Fibroblast of lung (primary cell): Measurements from ENCODE around the gene IHH. TPM values are rescaled to one million over a fixed set of nuclear protein-coding genes. Genes with fewer than 3 reads are reported as not detected.

Experiments used
- DNase-seq, 2 donors: peaks; one replicate each; pipeline versions ENCODE4 v3.0.0 to v3.0.0-alpha.2; 2010; ENCODE audit warnings: low read depth in 2 of 2
- H2AFZ ChIP-seq: 2 replicates; pipeline ENCODE4 v1.5.1; 2012; ENCODE audit warnings: low read length, control low read depth, inconsistent platforms
- H3K27ac ChIP-seq: 2 replicates; pipeline ENCODE4 v1.5.1; 2011; ENCODE audit warnings: low read length, control low read depth; ENCODE audit not compliant: insufficient read depth
- H3K27me3 ChIP-seq: 2 replicates; pipeline ENCODE4 v1.5.1; 2011; ENCODE audit warnings: mild to moderate bottlenecking, low read length; ENCODE audit not compliant: control insufficient read depth, insufficient read depth
- H3K36me3 ChIP-seq: 2 replicates; pipeline ENCODE4 v1.5.1; 2011; ENCODE audit warnings: low read length; ENCODE audit not compliant: control insufficient read depth, insufficient read depth
- H3K4me1 ChIP-seq: 2 replicates; pipeline ENCODE4 v1.5.1; 2011; ENCODE audit warnings: low read length; ENCODE audit not compliant: control insufficient read depth, insufficient read depth; ENCODE audit errors: extremely low read depth
- H3K4me2 ChIP-seq: 2 replicates; pipeline ENCODE4 v1.5.1; 2011; ENCODE audit warnings: low read length, control low read depth; ENCODE audit not compliant: insufficient read depth; ENCODE audit errors: extremely low read depth
- H3K4me3 ChIP-seq, 4 experiments: fragments of 200-600 bp in 1 of 4; sonication (generic) in 1 of 4; replicated peaks in 1 of 4; 2 replicates each; pipeline ENCODE4 v1.5.1; 2011 to 2016; ENCODE audit warnings: low read length in 4 of 4, low read depth in 3 of 4, mild to moderate bottlenecking in 3 of 4, control low read depth in 2 of 4, inconsistent platforms in 1 of 4, mixed read lengths in 1 of 4; ENCODE audit not compliant: insufficient read depth in 1 of 4; ENCODE audit errors: control extremely low read depth in 1 of 4
- H3K79me2 ChIP-seq: 2 replicates; pipeline ENCODE4 v1.5.1; 2012; ENCODE audit warnings: mild to moderate bottlenecking, low read length, inconsistent platforms; ENCODE audit not compliant: control insufficient read depth, insufficient read depth
- H3K9ac ChIP-seq: 2 replicates; pipeline ENCODE4 v1.5.1; 2011; ENCODE audit warnings: mild to moderate bottlenecking, low read length, control low read depth; ENCODE audit not compliant: insufficient read depth
- H3K9me3 ChIP-seq: 2 replicates; pipeline ENCODE4 v1.5.1; 2012; ENCODE audit warnings: low read depth, low read length; ENCODE audit not compliant: control insufficient read depth, insufficient read depth
- H4K20me1 ChIP-seq: 2 replicates; pipeline ENCODE4 v1.5.1; 2011; ENCODE audit warnings: low read length; ENCODE audit not compliant: control insufficient read depth, insufficient read depth; ENCODE audit errors: extremely low read depth
- CTCF ChIP-seq, 2 donors: IDR thresholded peaks in 1 of 2; conservative IDR thresholded peaks in 1 of 2; 1 replicate in 1 of 2; 2 replicates in 1 of 2; pipeline ENCODE4 v1.5.1; 2011 to 2012; ENCODE audit warnings: low read length in 2 of 2, control low read depth in 1 of 2, inconsistent platforms in 1 of 2, low read depth in 1 of 2, mild to moderate bottlenecking in 1 of 2
- EZH2 ChIP-seq: IDR thresholded peaks from 2 replicates; pipeline ENCODE4 v1.5.1; 2012; ENCODE audit warnings: low read length, control low read depth, mild to moderate bottlenecking; ENCODE audit errors: missing control alignments
- polyA plus RNA-seq, 2 donors: library from polyadenylated mRNA; depleted of rRNA in 1 of 2; stranded (reverse) in 1 of 2; unstranded in 1 of 2; fragments of >200 nt; gene quantifications; 2 replicates each; pipeline ENCODE4 v1.2.1, GENCODE V29; 2011 to 2012; ENCODE audit warnings: missing spikeins in 1 of 2
- total RNA-seq: library from RNA; depleted of rRNA; stranded (reverse); fragments of >200 nt; gene quantifications from 2 replicates; pipeline ENCODE4 v1.2.1, GENCODE V29; 2014

The IHH gene
- total and polyA plus RNA-seq, 2 donors (not counting 1 experiment from before 2014, with no cell fraction given) = not detected

- no peak overlapping the region for H3K27ac ChIP-seq
- H3K4me3 ChIP-seq = no peak overlapping the region
- no peaks in the 10 kb centered on the region for H4K20me1 ChIP-seq
- DNase-seq = no peak
- H3K4me1 ChIP-seq = no peaks in the 10 kb centered on the region
- no peaks in the 10 kb centered on the region for H3K36me3 ChIP-seq
- H3K27me3 ChIP-seq = no peaks in the 10 kb centered on the region
- H3K79me2 ChIP-seq = no peaks in the 10 kb centered on the region
- H3K9ac ChIP-seq = no peak overlapping the region
- H3K9me3 ChIP-seq = no peaks in the 10 kb centered on the region
- TF ChIP-seq EZH2 (no peak), CTCF (conservative IDR thresholded peaks at IDR 0.05 in 1 of 2, IDR thresholded peaks at IDR 0.05 in 1 of 2; ENCODE audit: low read depth in 1 of 2, low read length in 2 of 2) (no peak)
- no peak overlapping the region for H2AFZ ChIP-seq
- H3K4me2 ChIP-seq = no peak overlapping the region
These were observed 45.5 kb upstream of the IHH start for GRCh38 chr2:219106251-219106650.

GRCh38 chr2:219104107-219105035 lies 43.6 kb upstream of the IHH start:
- no peaks in the 10 kb centered on the region for H3K4me1 ChIP-seq

More at GRCh38 chr2:219104107-219105035, 43.6 kb upstream of the IHH start:
- no peak overlapping the region for H3K4me3 ChIP-seq
- H3K9ac ChIP-seq = no peak overlapping the region
- H3K27me3 ChIP-seq = no peaks in the 10 kb centered on the region
- H4K20me1 ChIP-seq = no peaks in the 10 kb centered on the region
- peak; percentile 73 to 92 for TF ChIP-seq CTCF (conservative IDR thresholded peaks at IDR 0.05 in 1 of 2, IDR thresholded peaks at IDR 0.05 in 1 of 2; ENCODE audit: low read depth in 1 of 2, low read length in 2 of 2)
- TF ChIP-seq EZH2 = no peak
- H3K9me3 ChIP-seq = no peaks in the 10 kb centered on the region
- no peak overlapping the region for H3K27ac ChIP-seq
- H3K36me3 ChIP-seq = no peaks in the 10 kb centered on the region
- no peak overlapping the region for H3K4me2 ChIP-seq
- H2AFZ ChIP-seq = no peak overlapping the region
- no peaks in the 10 kb centered on the region for H3K79me2 ChIP-seq
- DNase-seq = peak; percentile 25 to 39
